ENCODE data around the gene ABHD10.

ABHD10 gene

DNA sequence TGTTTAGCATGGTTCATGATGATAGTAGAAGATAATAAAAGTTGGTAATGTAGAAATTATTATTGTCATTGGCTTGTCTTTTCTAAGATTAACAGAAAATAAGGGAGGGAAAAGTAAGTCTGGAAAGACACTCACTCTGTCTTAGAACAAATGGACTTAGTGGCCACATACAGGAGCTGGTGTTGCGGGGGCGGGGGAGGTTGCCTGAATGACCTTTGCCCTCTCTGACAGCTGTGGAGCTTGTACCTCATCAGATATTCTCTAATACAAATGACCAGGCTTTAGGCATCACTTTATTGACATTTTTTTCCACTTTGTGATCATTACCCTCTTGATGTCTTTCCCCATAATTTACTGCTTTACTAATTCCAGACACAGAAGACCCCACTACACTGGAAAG lies 25.8 kb downstream of the ABHD10 start:
- Histone ChIP-seq H3K36me3 (ENCODE audit: insufficient read depth, low read length) (no peaks in the 10 kb centered on the region), H4K20me1 (ENCODE audit: insufficient read depth, low read length) (no peaks in the 10 kb centered on the region), H3K9ac (ENCODE audit: low read depth, low read length) (no peak overlapping the region), H3K27ac (ENCODE audit: low read length) (no peak overlapping the region), H3K27me3 (ENCODE audit: insufficient read depth, low read length, poor library complexity) (no peaks in the 10 kb centered on the region), H3K9me3 (ENCODE audit: insufficient read depth, low read length, severe bottlenecking) (no peaks in the 10 kb centered on the region), H3K4me3 (ENCODE audit: low read depth in 1 of 2, low read length in 2 of 2) (no peak overlapping the region), H3K79me2 (ENCODE audit: insufficient read depth, low read length) (no peaks in the 10 kb centered on the region), H3K4me2 (ENCODE audit: insufficient read depth, low read length) (no peak overlapping the region), H2AFZ (ENCODE audit: low read depth, low read length) (no peak overlapping the region), H3K4me1 (ENCODE audit: insufficient read depth, low read length) (no peaks in the 10 kb centered on the region)
- no peak for ATAC-seq (ENCODE audit: insufficient read depth, low read depth)
- no peak for TF ChIP-seq EZH2 (IDR thresholded peaks at IDR 0.05; ENCODE audit: borderline replicate concordance, low read depth, low read length, severe bottlenecking)
- TF ChIP-seq, protein P1, sequence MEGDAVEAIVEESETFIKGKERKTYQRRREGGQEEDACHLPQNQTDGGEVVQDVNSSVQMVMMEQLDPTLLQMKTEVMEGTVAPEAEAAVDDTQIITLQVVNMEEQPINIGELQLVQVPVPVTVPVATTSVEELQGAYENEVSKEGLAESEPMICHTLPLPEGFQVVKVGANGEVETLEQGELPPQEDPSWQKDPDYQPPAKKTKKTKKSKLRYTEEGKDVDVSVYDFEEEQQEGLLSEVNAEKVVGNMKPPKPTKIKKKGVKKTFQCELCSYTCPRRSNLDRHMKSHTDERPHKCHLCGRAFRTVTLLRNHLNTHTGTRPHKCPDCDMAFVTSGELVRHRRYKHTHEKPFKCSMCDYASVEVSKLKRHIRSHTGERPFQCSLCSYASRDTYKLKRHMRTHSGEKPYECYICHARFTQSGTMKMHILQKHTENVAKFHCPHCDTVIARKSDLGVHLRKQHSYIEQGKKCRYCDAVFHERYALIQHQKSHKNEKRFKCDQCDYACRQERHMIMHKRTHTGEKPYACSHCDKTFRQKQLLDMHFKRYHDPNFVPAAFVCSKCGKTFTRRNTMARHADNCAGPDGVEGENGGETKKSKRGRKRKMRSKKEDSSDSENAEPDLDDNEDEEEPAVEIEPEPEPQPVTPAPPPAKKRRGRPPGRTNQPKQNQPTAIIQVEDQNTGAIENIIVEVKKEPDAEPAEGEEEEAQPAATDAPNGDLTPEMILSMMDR (IDR thresholded peaks at IDR 0.05; ENCODE audit: borderline replicate concordance, extremely low read depth, low read length, poor library complexity, severe bottlenecking) = no peak
- no peak for DNase-seq

DNA sequence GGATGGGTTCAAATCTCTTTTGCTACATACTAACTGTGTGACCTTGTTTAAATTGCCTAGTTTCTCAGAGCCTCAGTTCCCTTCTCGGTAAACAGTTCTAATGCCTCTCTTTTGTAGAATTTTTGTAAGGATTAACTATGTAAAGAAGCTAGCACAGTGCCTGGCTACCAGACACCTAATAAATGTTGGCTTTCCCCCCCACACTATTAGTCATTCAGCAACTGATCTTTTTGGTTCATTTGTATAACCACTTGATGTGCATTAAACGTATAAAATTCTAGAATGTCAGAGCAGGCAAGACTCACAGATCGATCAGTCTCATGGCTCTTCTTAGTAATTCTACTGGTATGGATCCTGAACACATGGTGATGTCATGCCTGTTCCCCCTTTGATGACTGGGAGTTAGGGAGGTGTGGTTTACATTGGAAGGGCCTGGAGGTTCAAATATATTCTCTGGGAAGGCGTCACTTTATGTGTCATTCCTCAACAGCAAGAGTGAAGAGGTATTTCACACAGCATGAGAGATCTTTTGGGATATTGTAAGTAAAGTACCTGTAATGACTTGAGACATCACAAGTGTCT lies 26.4 kb downstream of the ABHD10 start:
- H3K4me3 ChIP-seq (ENCODE audit: low read depth in 1 of 2, low read length in 2 of 2) = no peak overlapping the region
- H4K20me1 ChIP-seq (ENCODE audit: insufficient read depth, low read length) = no peaks in the 10 kb centered on the region
- no peak for TF ChIP-seq EZH2 (IDR thresholded peaks at IDR 0.05; ENCODE audit: borderline replicate concordance, low read depth, low read length, severe bottlenecking)
- TF ChIP-seq, protein P1 (IDR thresholded peaks at IDR 0.05; ENCODE audit: borderline replicate concordance, extremely low read depth, low read length, poor library complexity, severe bottlenecking) = no peak
- no peaks in the 10 kb centered on the region for H3K36me3 ChIP-seq (ENCODE audit: insufficient read depth, low read length)
- no peak overlapping the region for H3K27ac ChIP-seq (ENCODE audit: low read length)
- H3K79me2 ChIP-seq (ENCODE audit: insufficient read depth, low read length) = no peaks in the 10 kb centered on the region
- H3K4me2 ChIP-seq (ENCODE audit: insufficient read depth, low read length) = no peak overlapping the region
- H3K27me3 ChIP-seq (ENCODE audit: insufficient read depth, low read length, poor library complexity) = no peaks in the 10 kb centered on the region
- H2AFZ ChIP-seq (ENCODE audit: low read depth, low read length) = no peak overlapping the region
- no peak for ATAC-seq (ENCODE audit: insufficient read depth, low read depth)
- no peaks in the 10 kb centered on the region for H3K4me1 ChIP-seq (ENCODE audit: insufficient read depth, low read length)
- H3K9me3 ChIP-seq (ENCODE audit: insufficient read depth, low read length, severe bottlenecking) = no peaks in the 10 kb centered on the region
- DNase-seq = no peak
- no peak overlapping the region for H3K9ac ChIP-seq (ENCODE audit: low read depth, low read length)

DNA sequence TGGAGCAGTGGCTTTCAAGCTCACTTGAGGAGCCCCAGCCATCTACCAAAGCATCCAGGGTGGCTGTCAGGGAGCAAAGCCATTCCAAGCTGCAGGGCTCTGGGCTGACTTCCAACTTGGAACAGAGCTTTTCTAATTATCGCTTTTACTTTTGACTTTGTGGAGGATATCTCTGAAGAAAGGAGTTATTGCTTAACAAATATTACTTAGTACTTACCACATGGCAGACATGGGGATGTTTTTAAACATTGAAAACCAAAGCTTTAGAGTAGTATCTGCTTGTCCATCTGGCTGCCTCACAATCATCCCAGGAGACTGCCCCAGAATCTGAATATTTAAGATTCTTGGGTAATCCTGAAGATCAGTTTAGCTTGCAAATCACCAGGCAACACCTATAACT lies 28.8 kb downstream of the ABHD10 start:
- Histone ChIP-seq H3K9ac (ENCODE audit: low read depth, low read length) (no peak overlapping the region), H3K27ac (ENCODE audit: low read length) (no peak overlapping the region), H3K27me3 (ENCODE audit: insufficient read depth, low read length, poor library complexity) (no peaks in the 10 kb centered on the region), H3K4me1 (ENCODE audit: insufficient read depth, low read length) (no peaks in the 10 kb centered on the region), H3K36me3 (ENCODE audit: insufficient read depth, low read length) (no peaks in the 10 kb centered on the region), H3K4me3 (ENCODE audit: low read depth in 1 of 2, low read length in 2 of 2) (no peak overlapping the region), H3K9me3 (ENCODE audit: insufficient read depth, low read length, severe bottlenecking) (no peaks in the 10 kb centered on the region), H2AFZ (ENCODE audit: low read depth, low read length) (no peak overlapping the region), H3K4me2 (ENCODE audit: insufficient read depth, low read length) (no peak overlapping the region), H3K79me2 (ENCODE audit: insufficient read depth, low read length) (no peaks in the 10 kb centered on the region), H4K20me1 (ENCODE audit: insufficient read depth, low read length) (no peaks in the 10 kb centered on the region)
- DNase-seq (no peak), ATAC-seq (ENCODE audit: insufficient read depth, low read depth) (no peak)
- TF ChIP-seq, protein P1 (IDR thresholded peaks at IDR 0.05; ENCODE audit: borderline replicate concordance, extremely low read depth, low read length, poor library complexity, severe bottlenecking) = no peak
- TF ChIP-seq EZH2 (IDR thresholded peaks at IDR 0.05; ENCODE audit: borderline replicate concordance, low read depth, low read length, severe bottlenecking) = no peak

DNA sequence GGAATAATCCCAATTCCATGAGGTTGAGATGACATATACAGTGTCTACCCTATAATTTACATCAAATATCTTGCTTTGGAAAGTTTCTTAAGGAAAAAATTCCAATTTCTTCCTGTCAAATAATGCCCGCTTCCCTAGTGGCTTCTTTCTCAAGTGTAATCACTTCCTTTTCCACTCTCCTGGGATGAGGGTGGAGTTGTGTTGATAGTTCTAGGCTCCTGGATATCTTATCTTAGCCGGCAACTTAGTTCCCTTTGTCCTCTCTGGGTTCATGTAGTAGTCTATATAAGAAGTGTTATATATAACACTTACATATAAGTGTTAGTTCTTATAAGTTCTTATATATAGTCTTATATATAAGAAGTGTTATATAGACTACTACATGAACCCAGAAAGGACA lies 30.8 kb downstream of the ABHD10 start:
- TF ChIP-seq, protein P1 (IDR thresholded peaks at IDR 0.05; ENCODE audit: borderline replicate concordance, extremely low read depth, low read length, poor library complexity, severe bottlenecking) = no peak
- no peak for TF ChIP-seq EZH2 (IDR thresholded peaks at IDR 0.05; ENCODE audit: borderline replicate concordance, low read depth, low read length, severe bottlenecking)
- no peaks in the 10 kb centered on the region for H3K79me2 ChIP-seq (ENCODE audit: insufficient read depth, low read length)

More for the DNA sequence above, 30.8 kb downstream of the ABHD10 start:
- H3K36me3 ChIP-seq (ENCODE audit: insufficient read depth, low read length) = no peaks in the 10 kb centered on the region
- no peaks in the 10 kb centered on the region for H3K27me3 ChIP-seq (ENCODE audit: insufficient read depth, low read length, poor library complexity)
- no peak for DNase-seq
- H3K4me3 ChIP-seq (ENCODE audit: low read depth in 1 of 2, low read length in 2 of 2) = no peak overlapping the region
- no peak overlapping the region for H3K27ac ChIP-seq (ENCODE audit: low read length)
- H3K9me3 ChIP-seq (ENCODE audit: insufficient read depth, low read length, severe bottlenecking) = no peaks in the 10 kb centered on the region
- H2AFZ ChIP-seq (ENCODE audit: low read depth, low read length) = no peak overlapping the region
- H3K4me2 ChIP-seq (ENCODE audit: insufficient read depth, low read length) = no peak overlapping the region
- H4K20me1 ChIP-seq (ENCODE audit: insufficient read depth, low read length) = no peaks in the 10 kb centered on the region
- no peak for ATAC-seq (ENCODE audit: insufficient read depth, low read depth)
- H3K4me1 ChIP-seq (ENCODE audit: insufficient read depth, low read length) = no peaks in the 10 kb centered on the region
- H3K9ac ChIP-seq (ENCODE audit: low read depth, low read length) = no peak overlapping the region

Measured in DND-41 (cell line).